Activated CD8-positive, alpha-beta memory T cell treated with anti-CD3 and anti-CD28 coated beads for 36 hours (primary cell): ENCODE data around the gene ARHGAP42. TPM values are rescaled to one million over a fixed set of nuclear protein-coding genes. Genes with fewer than 3 reads are reported as not detected.
"Not testable (repeated sequence)": the region's sequence is repeated elsewhere in the genome, so short reads cannot be mapped to it uniquely, and the experiment has no call there.

Experiments used
- CTCF ChIA-PET: fragments of 350-600 bp; sonication (Branson Sonifier 250); formaldehyde crosslinking; loops from one replicate; lab custom pipeline; 2021; ENCODE audit warnings: antibody characterized with exemption; lab: Charles Lee
- POLR2A ChIA-PET: fragments of 350-600 bp; sonication (Branson Sonifier 250); formaldehyde crosslinking; loops from one replicate; lab custom pipeline; 2021; ENCODE audit warnings: antibody characterized with exemption; lab: Charles Lee
- total RNA-seq, 2 experiments: library from RNA; stranded (reverse); gene quantifications; one replicate each; pipeline ENCODE4 v1.2.3, GENCODE V29; 2021

ARHGAP42 gene
- total RNA-seq, 2 experiments from 2014 or later: 0.34 to 0.44 TPM

- POLR2A ChIA-PET, CTCF ChIA-PET: not testable (repeated sequence)
Measured at GRCh38 chr11:100750566-100750891, 63.4 kb downstream of the ARHGAP42 start.

GRCh38 chr11:100752371-100753171, 65.5 kb downstream of the ARHGAP42 start:
- ChIA-PET CTCF (no interaction called here), POLR2A (no interaction called here)

GRCh38 chr11:100753172-100753543, 66.1 kb downstream of the ARHGAP42 start:
- ChIA-PET POLR2A (no interaction called here), CTCF (no interaction called here)

GRCh38 chr11:100753571-100753970, 66.5 kb downstream of the ARHGAP42 start:
- CTCF ChIA-PET: no interaction called here
- POLR2A ChIA-PET: no interaction called here

GRCh38 chr11:100756559-100756958, 69.5 kb downstream of the ARHGAP42 start:
- ChIA-PET POLR2A (no interaction called here), CTCF (interaction anchor here (0.6 kb wide), 1 partner anchor 1103 kb away, joined by 3 read pairs; no protein-coding TSS in a partner anchor)

- CTCF ChIA-PET: no interaction called here
- POLR2A ChIA-PET: no interaction called here
Measured at GRCh38 chr11:100757646-100758045, 70.6 kb downstream of the ARHGAP42 start.

GRCh38 chr11:100759106-100759505, 72.0 kb downstream of the ARHGAP42 start:
- POLR2A ChIA-PET: no interaction called here
- CTCF ChIA-PET: no interaction called here

GRCh38 chr11:100759856-100760255, 72.8 kb downstream of the ARHGAP42 start:
- ChIA-PET POLR2A (no interaction called here), CTCF (no interaction called here)

- CTCF ChIA-PET: no interaction called here
Measured at GRCh38 chr11:100760744-100761143, 73.7 kb downstream of the ARHGAP42 start.

GRCh38 chr11:100761841-100762240, 74.8 kb downstream of the ARHGAP42 start:
- POLR2A ChIA-PET: no interaction called here
- CTCF ChIA-PET: no interaction called here

More at GRCh38 chr11:100760744-100761143, 73.7 kb downstream of the ARHGAP42 start:
- POLR2A ChIA-PET: no interaction called here

GRCh38 chr11:100766764-100767163, 79.7 kb downstream of the ARHGAP42 start:
- ChIA-PET CTCF (no interaction called here), POLR2A (no interaction called here)

GRCh38 chr11:100769165-100769564, 82.1 kb downstream of the ARHGAP42 start:
- ChIA-PET POLR2A (no interaction called here), CTCF (no interaction called here)

- POLR2A ChIA-PET: no interaction called here
Measured at GRCh38 chr11:100769617-100770016, 82.5 kb downstream of the ARHGAP42 start.

GRCh38 chr11:100774132-100774531, 87.0 kb downstream of the ARHGAP42 start:
- CTCF ChIA-PET: no interaction called here
- POLR2A ChIA-PET: no interaction called here

More at GRCh38 chr11:100769617-100770016, 82.5 kb downstream of the ARHGAP42 start:
- CTCF ChIA-PET: no interaction called here

GRCh38 chr11:100774859-100775258, 87.8 kb downstream of the ARHGAP42 start:
- ChIA-PET CTCF (no interaction called here), POLR2A (no interaction called here)

GRCh38 chr11:100776212-100776896, 89.3 kb downstream of the ARHGAP42 start:
- ChIA-PET POLR2A (no interaction called here), CTCF (no interaction called here)

GRCh38 chr11:100777103-100777502, 90.0 kb downstream of the ARHGAP42 start:
- CTCF ChIA-PET: no interaction called here
- POLR2A ChIA-PET: no interaction called here

- CTCF ChIA-PET: no interaction called here
- POLR2A ChIA-PET: no interaction called here
Measured at GRCh38 chr11:100777736-100778135, 90.6 kb downstream of the ARHGAP42 start.

- ChIA-PET POLR2A (no interaction called here), CTCF (no interaction called here)
Measured at GRCh38 chr11:100778166-100778785, 91.2 kb downstream of the ARHGAP42 start.

- CTCF ChIA-PET: no interaction called here
- POLR2A ChIA-PET: no interaction called here
Measured at GRCh38 chr11:100780470-100780869, 93.4 kb downstream of the ARHGAP42 start.
